K562 (cell line): ENCODE results near the gene C15orf62.

Experiments
- POLR2AphosphoS5 ChIP-seq: IDR thresholded peaks from 2 replicates; pipeline ENCODE4 v1.6.1; 2011; ENCODE audit warnings: mild to moderate bottlenecking, low read depth, low read length, moderate library complexity; ENCODE audit not compliant: control insufficient read depth, insufficient read depth
- SPI1 ChIP-seq: IDR thresholded peaks from 2 replicates; pipeline ENCODE4 v1.6.1; 2011; ENCODE audit warnings: low read depth, low read length, control low read depth, borderline replicate concordance
- TF ChIP-seq, protein P1 (sequence below): fragments of 450-650 bp; formaldehyde crosslinking; IDR thresholded peaks from 2 replicates; pipeline ENCODE4 v1.4.0; 2020; ENCODE audit warnings: mild to moderate bottlenecking, mixed read lengths
- TF ChIP-seq, protein P2 (sequence below), 3 experiments: IDR thresholded peaks in 2 of 3; conservative IDR thresholded peaks in 1 of 3; 2 replicates each; pipeline ENCODE4 v1.5.1; 2011 to 2012; ENCODE audit warnings: low read length in 3 of 3, mild to moderate bottlenecking in 3 of 3, control low read depth in 2 of 3, improper control_type of control experiment in 1 of 3, inconsistent platforms in 1 of 3, low read depth in 1 of 3, mixed read lengths in 1 of 3, moderate library complexity in 1 of 3; ENCODE audit not compliant: insufficient read depth in 2 of 3

- TF ChIP-seq, protein P1, sequence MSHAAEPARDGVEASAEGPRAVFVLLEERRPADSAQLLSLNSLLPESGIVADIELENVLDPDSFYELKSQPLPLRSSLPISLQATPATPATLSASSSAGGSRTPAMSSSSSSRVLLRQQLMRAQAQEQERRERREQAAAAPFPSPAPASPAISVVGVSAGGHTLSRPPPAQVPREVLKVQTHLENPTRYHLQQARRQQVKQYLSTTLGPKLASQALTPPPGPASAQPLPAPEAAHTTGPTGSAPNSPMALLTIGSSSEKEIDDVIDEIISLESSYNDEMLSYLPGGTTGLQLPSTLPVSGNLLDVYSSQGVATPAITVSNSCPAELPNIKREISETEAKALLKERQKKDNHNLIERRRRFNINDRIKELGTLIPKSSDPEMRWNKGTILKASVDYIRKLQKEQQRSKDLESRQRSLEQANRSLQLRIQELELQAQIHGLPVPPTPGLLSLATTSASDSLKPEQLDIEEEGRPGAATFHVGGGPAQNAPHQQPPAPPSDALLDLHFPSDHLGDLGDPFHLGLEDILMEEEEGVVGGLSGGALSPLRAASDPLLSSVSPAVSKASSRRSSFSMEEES: no peak
- TF ChIP-seq, protein P2, sequence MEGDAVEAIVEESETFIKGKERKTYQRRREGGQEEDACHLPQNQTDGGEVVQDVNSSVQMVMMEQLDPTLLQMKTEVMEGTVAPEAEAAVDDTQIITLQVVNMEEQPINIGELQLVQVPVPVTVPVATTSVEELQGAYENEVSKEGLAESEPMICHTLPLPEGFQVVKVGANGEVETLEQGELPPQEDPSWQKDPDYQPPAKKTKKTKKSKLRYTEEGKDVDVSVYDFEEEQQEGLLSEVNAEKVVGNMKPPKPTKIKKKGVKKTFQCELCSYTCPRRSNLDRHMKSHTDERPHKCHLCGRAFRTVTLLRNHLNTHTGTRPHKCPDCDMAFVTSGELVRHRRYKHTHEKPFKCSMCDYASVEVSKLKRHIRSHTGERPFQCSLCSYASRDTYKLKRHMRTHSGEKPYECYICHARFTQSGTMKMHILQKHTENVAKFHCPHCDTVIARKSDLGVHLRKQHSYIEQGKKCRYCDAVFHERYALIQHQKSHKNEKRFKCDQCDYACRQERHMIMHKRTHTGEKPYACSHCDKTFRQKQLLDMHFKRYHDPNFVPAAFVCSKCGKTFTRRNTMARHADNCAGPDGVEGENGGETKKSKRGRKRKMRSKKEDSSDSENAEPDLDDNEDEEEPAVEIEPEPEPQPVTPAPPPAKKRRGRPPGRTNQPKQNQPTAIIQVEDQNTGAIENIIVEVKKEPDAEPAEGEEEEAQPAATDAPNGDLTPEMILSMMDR (IDR thresholded peaks at IDR 0.05 in 2 of 3, conservative IDR thresholded peaks at IDR 0.05 in 1 of 3; ENCODE audit: insufficient read depth in 2 of 3, low read depth in 1 of 3, low read length in 3 of 3): no peak
- TF ChIP-seq POLR2AphosphoS5 (no peak), SPI1 (no peak)
Measured at GRCh38 chr15:40787991-40788390, 18.2 kb downstream of the C15orf62 start.
